IMR-90 (cell line): ENCODE measurements around the gene TNNI2. TPM values are rescaled to one million over a fixed set of nuclear protein-coding genes. Genes with fewer than 3 reads are reported as not detected.

Experiments used
- ATAC-seq: fragments of 200-7000 bp; cut with Tn5 transposase; 2 replicates; pipeline ENCODE4 v1.9.1; 2020; ENCODE audit warnings: low read depth, mild to moderate bottlenecking, moderate library complexity
- BruUV-seq: library from RNA; stranded (reverse); fragments of 400-500 nt; replicated peaks from 2 replicates; lab custom pipeline; 2021; lab: Mats Ljungman, UMichigan
- CTCF ChIA-PET: fragments of 300-600 bp; formaldehyde crosslinking; extraction: SDS; loops from one replicate; lab custom pipeline; 2021; ENCODE audit warnings: antibody characterized with exemption; lab: Yijun Ruan, JAX
- POLR2A ChIA-PET: fragments of 300-600 bp; sonication (Branson Sonifier 250); formaldehyde crosslinking; loops from one replicate; lab custom pipeline; 2022; ENCODE audit warnings: antibody characterized with exemption; ENCODE audit not compliant: unreplicated experiment; lab: Charles Lee
- DNase-seq: peaks from one replicate; pipeline ENCODE4 v3.0.0; 2013
- H2AFZ ChIP-seq: replicated peaks from 2 replicates; pipeline ENCODE3; 2013; ENCODE audit warnings: low read length, mild to moderate bottlenecking; ENCODE audit not compliant: poor library complexity
- H2AK5ac ChIP-seq: 2 replicates; pipeline ENCODE4 v1.6.1; 2013; ENCODE audit warnings: low read depth, low read length, inconsistent platforms
- H2AK9ac ChIP-seq: replicated peaks from 2 replicates; pipeline ENCODE3; 2013; ENCODE audit warnings: mild to moderate bottlenecking, low read depth, low read length, moderate library complexity; ENCODE audit not compliant: poor library complexity
- H2BK120ac ChIP-seq: 2 replicates; pipeline ENCODE4 v1.6.1; 2013; ENCODE audit warnings: low read depth, low read length, inconsistent platforms
- H2BK15ac ChIP-seq: 3 replicates; pipeline ENCODE4 v1.6.1; 2013; ENCODE audit warnings: low read depth, low read length, inconsistent platforms
- H2BK20ac ChIP-seq: 2 replicates; pipeline ENCODE4 v1.6.1; 2013; ENCODE audit warnings: low read depth, mild to moderate bottlenecking, inconsistent platforms, low read length, moderate library complexity
- H2BK5ac ChIP-seq: 2 replicates; pipeline ENCODE4 v1.6.1; 2013; ENCODE audit warnings: mild to moderate bottlenecking, low read depth, low read length, inconsistent platforms; ENCODE audit not compliant: poor library complexity, severe bottlenecking
- H3K14ac ChIP-seq: replicated peaks from 2 replicates; pipeline ENCODE4 v1.6.1; 2013; ENCODE audit warnings: low read depth, low read length, inconsistent platforms
- H3K18ac ChIP-seq: 2 replicates; pipeline ENCODE4 v1.6.1; 2013; ENCODE audit warnings: low read depth, low read length, control low read depth
- H3K23ac ChIP-seq: 2 replicates; pipeline ENCODE4 v1.6.1; 2013; ENCODE audit warnings: low read depth, low read length, inconsistent platforms
- H3K27ac ChIP-seq: 2 replicates; pipeline ENCODE4 v1.5.1; 2013; ENCODE audit warnings: mild to moderate bottlenecking, control low read depth, low read length; ENCODE audit not compliant: insufficient read depth
- H3K27me3 ChIP-seq: 2 replicates; pipeline ENCODE4 v1.6.1; 2013; ENCODE audit warnings: low read length; ENCODE audit not compliant: control insufficient read depth, insufficient read depth
- H3K36me3 ChIP-seq: 2 replicates; pipeline ENCODE4 v1.6.1; 2013; ENCODE audit warnings: low read length, mixed read lengths; ENCODE audit not compliant: control insufficient read depth, insufficient read depth
- H3K4ac ChIP-seq: 2 replicates; pipeline ENCODE4 v1.6.1; 2013; ENCODE audit warnings: low read depth, low read length, inconsistent platforms
- H3K4me1 ChIP-seq: 2 replicates; pipeline ENCODE4 v1.6.1; 2013; ENCODE audit warnings: low read length, mixed read lengths; ENCODE audit not compliant: control insufficient read depth, insufficient read depth
- H3K4me2 ChIP-seq: 2 replicates; pipeline ENCODE4 v1.6.1; 2013; ENCODE audit warnings: low read depth, mild to moderate bottlenecking, control low read depth, low read length, moderate library complexity
- H3K4me3 ChIP-seq: 2 replicates; pipeline ENCODE4 v1.5.1; 2013; ENCODE audit warnings: low read depth, mild to moderate bottlenecking, control low read depth, low read length, moderate library complexity; ENCODE audit not compliant: insufficient read depth
- H3K56ac ChIP-seq: 2 replicates; pipeline ENCODE4 v1.6.1; 2013; ENCODE audit warnings: low read length, inconsistent platforms; ENCODE audit not compliant: insufficient read depth; ENCODE audit errors: extremely low read depth
- H3K79me1 ChIP-seq, 2 experiments: 2 replicates each; pipeline ENCODE4 v1.6.1; 2013; ENCODE audit warnings: low read length in 2 of 2, inconsistent platforms in 1 of 2, low read depth in 1 of 2
- H3K9ac ChIP-seq: 2 replicates; pipeline ENCODE4 v1.6.1; 2013; ENCODE audit warnings: low read depth, low read length, control low read depth
- H3K9me1 ChIP-seq: 2 replicates; pipeline ENCODE4 v1.6.1; 2013; ENCODE audit warnings: low read length, inconsistent platforms; ENCODE audit not compliant: insufficient read depth
- H3K9me3 ChIP-seq: 2 replicates; pipeline ENCODE4 v1.6.1; 2013; ENCODE audit warnings: low read length; ENCODE audit not compliant: control insufficient read depth, insufficient read depth
- H4K20me1 ChIP-seq: 2 replicates; pipeline ENCODE4 v1.6.1; 2013; ENCODE audit warnings: low read length, inconsistent platforms; ENCODE audit not compliant: insufficient read depth
- H4K5ac ChIP-seq: 2 replicates; pipeline ENCODE4 v1.6.1; 2013; ENCODE audit warnings: mild to moderate bottlenecking, low read depth, low read length, control low read depth
- H4K8ac ChIP-seq, 2 experiments: 2 replicates each; pipeline ENCODE4 v1.6.1; 2013; ENCODE audit warnings: low read depth in 2 of 2, low read length in 2 of 2, control low read depth in 1 of 2, inconsistent platforms in 1 of 2
- H4K91ac ChIP-seq: 2 replicates; pipeline ENCODE4 v1.6.1; 2013; ENCODE audit warnings: low read depth, low read length, inconsistent platforms; ENCODE audit not compliant: insufficient read depth
- BHLHE40 ChIP-seq: fragments of 150-350 bp; IDR thresholded peaks from 2 replicates; pipeline ENCODE4 v1.6.1; 2016; ENCODE audit warnings: mild to moderate bottlenecking, low read depth, low read length
- CTCF ChIP-seq: conservative IDR thresholded peaks from 2 replicates; pipeline ENCODE4 v1.5.1; 2012; ENCODE audit warnings: mild to moderate bottlenecking, low read depth, low read length, improper control_type of control experiment
- RFX5 ChIP-seq: IDR thresholded peaks from 2 replicates; pipeline ENCODE4 v1.8.0; 2012; ENCODE audit warnings: low read depth, mild to moderate bottlenecking, low read length, moderate library complexity
- SMC3 ChIP-seq: fragments of 150-350 bp; IDR thresholded peaks from 2 replicates; pipeline ENCODE4 v1.6.1; 2016; ENCODE audit warnings: low read depth, mild to moderate bottlenecking, antibody characterized with exemption, low read length, moderate library complexity
- WGBS, 2 experiments: methylation state at CpG; one replicate each; pipeline versions ENCODE4 v1.1.5 to v1.1.7; 2013; ENCODE audit warnings: missing lambda C conversion rate in 2 of 2; ENCODE audit not compliant: insufficient read length in 1 of 2; ENCODE audit errors: extremely low coverage in 2 of 2; 5-methylcytosine and 5-hydroxymethylcytosine counted together
- dilution Hi-C: fragments of 300-500 bp; cut with HindIII; formaldehyde crosslinking; loops from one replicate; pipeline ENCODE4 v1.14.3; 2018; ENCODE audit warnings: low sequenced_read_pairs; ENCODE audit not compliant: unreplicated experiment
- in situ Hi-C: fragments of 300-500 bp; cut with MboI; formaldehyde crosslinking; loops from 3 replicates; pipeline ENCODE4 v1.14.3; 2019; ENCODE audit warnings: low sequenced_read_pairs, inconsistent platforms, mixed read lengths
- intact Hi-C: fragments of 100-400 bp; cut with micrococcal nuclease; formaldehyde crosslinking; loops from 2 replicates; pipeline ENCODE4 v1.10.0; 2022
- polyA plus RNA-seq, 3 experiments: library from polyadenylated mRNA; depleted of rRNA; stranded (reverse); fragments of >200 nt; gene quantifications; 2 replicates each; pipeline ENCODE4 v1.2.3, GENCODE V29; 2012; ENCODE audit warnings: low replicate concordance in 1 of 3
- total RNA-seq: library from RNA; depleted of rRNA; stranded (reverse); fragments of >200 nt; gene quantifications from 2 replicates; pipeline ENCODE4 v1.2.3, GENCODE V29; 2012

The TNNI2 gene
- total and polyA plus RNA-seq, 2 of the 4 experiments (the other 2 are of a cell fraction), result not detected

GRCh38 chr11:1858154-1858553 lies 19.4 kb downstream of the TNNI2 start:
- Histone ChIP-seq H2BK15ac (no peak overlapping the region), H4K20me1 (no peaks in the 10 kb centered on the region), H2BK5ac (no peak overlapping the region), H3K36me3 (no peaks in the 10 kb centered on the region), H4K91ac (no peak overlapping the region), H3K27me3 (peaks cover 29% of the 10 kb centered on the region), H2BK120ac (no peak overlapping the region), H3K9me1 (peaks cover 2% of the 10 kb centered on the region), H2AFZ (no peak overlapping the region), H3K14ac (no peak overlapping the region), H3K27ac (no peak overlapping the region), H2AK9ac (peak overlapping the region; percentile 20), H3K56ac (no peak overlapping the region), H4K8ac (no peak overlapping the region), H3K4me2 (no peak overlapping the region), H3K4me3 (no peak overlapping the region), H3K18ac (no peak overlapping the region), H3K9me3 (no peaks in the 10 kb centered on the region), H3K79me1 (no peaks in the 10 kb centered on the region), H3K4ac (no peak overlapping the region), H3K9ac (no peak overlapping the region), H3K4me1 (peaks cover under 1% of the 10 kb centered on the region; the same call in 1 of the 2 replicates), H2AK5ac (no peak overlapping the region), H4K5ac (no peak overlapping the region), H3K23ac (no peak overlapping the region), H2BK20ac (no peak overlapping the region)
- WGBS, 2 experiments, result no CpG with 5 or more reads among the region's 9 CpGs
- in situ Hi-C loops (no loop called here), intact Hi-C loops (no loop called here), dilution Hi-C loops (no loop called here)
- POLR2A ChIA-PET, result no interaction called here
- no peak for TF ChIP-seq CTCF
- TF ChIP-seq BHLHE40, result no peak
- no peak for TF ChIP-seq SMC3
- no peak for TF ChIP-seq RFX5
- DNase-seq, result no peak
- BruUV-seq, result no TSS peak
- CTCF ChIA-PET, result no interaction called here
- ATAC-seq, result no peak
